GM18517 (cell line): ENCODE results near the gene GNPTAB.
"Not testable (repeated sequence)": the region's sequence is repeated elsewhere in the genome, so short reads cannot be mapped to it uniquely, and the experiment has no call there.

ENCODE experiments used
- ATAC-seq: cut with Tn5 transposase; IDR thresholded peaks from one replicate; pipeline ENCODE4 v1.9.1; 2021; ENCODE audit warnings: mild to moderate bottlenecking, moderate library complexity; ENCODE audit not compliant: unreplicated experiment

GNPTAB gene

DNA sequence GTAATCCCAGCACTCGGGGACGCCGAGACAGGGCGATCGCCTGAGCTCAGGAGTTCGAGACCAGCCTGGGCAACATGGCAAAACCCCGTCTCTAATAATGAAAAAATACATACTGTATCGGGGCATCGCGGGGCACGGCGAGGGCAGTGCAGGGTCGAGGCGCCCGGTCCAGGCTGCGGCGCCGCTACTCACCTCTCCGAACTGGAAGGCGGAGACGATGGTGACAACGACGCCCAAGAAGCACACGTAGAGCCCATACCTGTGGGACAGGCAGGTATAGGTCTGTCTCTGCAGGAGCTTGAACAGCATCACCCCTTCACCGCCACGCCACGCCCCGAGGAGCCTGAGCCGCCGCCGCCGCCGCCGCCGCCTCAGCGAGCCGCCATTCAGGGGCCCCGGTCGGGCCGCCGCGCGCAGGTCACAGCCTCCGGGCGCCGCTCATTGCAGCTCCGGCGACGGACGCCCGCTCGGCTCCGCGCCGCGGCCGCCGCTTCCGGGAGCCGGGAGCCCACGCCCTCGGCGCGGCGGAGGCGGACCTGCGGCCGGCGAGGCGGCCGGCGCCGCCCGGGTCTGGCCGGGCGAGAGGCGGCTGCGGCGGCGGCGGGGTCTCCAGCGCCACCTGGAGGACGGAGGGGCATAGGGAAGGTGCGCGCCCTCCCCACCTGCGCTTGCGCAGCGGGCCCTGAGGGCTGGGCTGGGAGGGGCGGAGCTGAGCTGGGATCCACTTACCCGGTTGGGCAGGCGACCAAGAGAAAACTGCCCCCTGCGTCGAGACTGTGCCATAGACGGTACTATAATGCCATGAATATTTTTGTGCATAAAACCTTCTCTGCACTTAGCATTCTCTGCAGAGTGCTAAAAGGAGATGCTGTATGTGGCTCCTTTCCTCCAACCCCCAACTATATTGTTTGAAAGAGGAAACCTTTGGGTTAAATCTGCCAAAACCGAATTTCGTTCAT, at the start of gene GNPTAB:
GNPTAB (minus strand) TSS at position 593 of the 959 bp plus-strand sequence; CDS start at position 309, 284 bp downstream.
- ATAC-seq, result peak; percentile 87

DNA sequence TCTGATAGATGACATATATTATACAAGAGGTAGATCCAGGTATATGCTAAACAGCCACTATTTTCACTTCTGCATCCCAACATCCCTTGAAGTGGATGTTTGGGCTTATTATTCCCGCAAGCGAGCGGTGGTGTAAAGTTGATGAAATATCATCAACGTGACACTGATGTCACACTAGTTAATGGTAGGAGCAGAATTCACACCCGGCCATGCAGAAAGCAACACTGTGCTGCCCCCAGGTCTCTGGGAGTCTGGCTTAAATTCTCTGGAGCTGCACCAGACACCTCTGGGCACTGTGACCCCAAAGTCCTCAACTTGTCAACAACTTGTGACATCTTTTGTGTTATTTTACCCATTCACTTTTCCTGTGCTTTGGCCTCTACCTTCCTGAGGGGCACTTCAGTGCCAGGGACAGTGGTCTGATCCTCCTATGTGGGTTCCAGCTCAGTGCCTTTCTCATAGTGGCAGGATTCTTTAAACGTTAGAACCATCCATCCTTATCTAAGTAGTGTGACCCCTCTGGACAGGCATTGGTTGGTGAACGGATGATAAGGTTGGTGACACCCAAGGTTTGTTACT, 47.6 kb upstream of the GNPTAB start:
- peak; percentile 26 for ATAC-seq

DNA sequence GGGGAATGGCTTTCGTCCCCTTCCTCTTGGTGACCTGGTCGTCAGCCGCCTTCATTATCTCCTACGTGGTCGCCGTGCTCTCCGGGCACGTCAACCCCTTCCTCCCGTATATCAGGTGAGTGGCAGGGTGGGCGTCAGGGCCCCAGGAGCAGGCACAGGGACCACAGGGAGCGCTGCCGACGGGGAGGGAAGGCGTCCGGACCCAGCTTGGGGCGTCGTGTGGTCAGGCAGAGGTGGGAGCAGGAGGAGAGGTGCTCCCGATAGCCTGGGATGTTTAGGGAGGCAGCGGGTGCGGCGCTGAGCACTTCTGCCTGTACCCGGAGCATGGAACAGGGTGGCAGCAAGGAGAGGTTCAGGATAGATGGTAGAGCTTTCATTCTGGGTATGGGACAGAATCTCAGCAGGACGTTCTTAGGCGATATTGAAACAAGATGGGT, 47.1 kb upstream of the GNPTAB start:
- ATAC-seq, result peak; percentile 18

DNA sequence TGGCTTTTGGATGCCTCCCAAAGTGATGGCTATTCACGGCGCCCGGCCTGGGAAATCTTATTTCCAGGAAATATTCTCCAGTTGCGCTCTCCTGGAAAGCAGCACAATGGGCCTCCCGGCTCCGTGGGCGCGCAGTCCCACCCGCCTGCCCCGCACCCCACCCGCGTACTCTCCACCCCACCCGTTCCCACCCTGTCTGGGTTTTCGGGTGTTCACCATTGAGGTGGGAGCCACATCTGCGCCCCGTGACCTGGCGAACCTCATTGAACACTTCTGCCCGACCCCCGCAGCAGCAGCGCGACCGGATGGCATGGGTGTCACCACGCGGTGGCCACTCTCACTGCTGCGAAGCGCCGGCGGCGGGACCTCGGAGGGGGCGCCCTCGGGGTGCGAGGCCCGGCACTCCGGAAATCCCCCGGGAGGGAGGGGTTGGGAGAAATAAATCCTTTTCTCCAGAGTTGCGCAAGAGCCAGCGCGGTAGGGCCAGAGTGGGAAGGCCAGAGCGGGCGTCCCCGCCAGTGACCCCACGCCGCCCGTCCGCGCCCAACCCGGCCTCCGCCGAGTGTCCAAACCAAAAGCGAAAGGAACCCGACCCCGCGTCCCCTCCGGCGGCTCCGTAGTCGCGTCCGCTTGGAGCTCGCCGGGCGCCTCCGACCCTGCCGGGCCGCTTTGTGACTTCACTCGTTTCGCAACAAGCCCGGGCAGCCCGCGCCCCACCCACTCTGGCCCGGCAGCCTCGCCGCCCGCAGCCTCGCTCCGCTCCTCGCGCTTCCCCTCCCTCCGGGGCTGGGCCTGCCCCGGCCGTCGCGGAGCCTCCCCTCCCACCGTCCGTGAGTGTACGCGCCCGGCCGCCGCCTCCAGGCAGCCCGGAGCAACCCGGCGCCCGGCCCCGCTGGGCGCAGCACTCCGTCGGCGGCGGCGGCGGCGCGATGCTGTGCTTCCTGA, 46.4 kb upstream of the GNPTAB start, which contains the start of gene DRAM1:
DRAM1 (plus strand) TSS at position 720 of the 945 bp plus-strand sequence; CDS start at position 930, 210 bp downstream.
- ATAC-seq, result peak; percentile 80

DNA sequence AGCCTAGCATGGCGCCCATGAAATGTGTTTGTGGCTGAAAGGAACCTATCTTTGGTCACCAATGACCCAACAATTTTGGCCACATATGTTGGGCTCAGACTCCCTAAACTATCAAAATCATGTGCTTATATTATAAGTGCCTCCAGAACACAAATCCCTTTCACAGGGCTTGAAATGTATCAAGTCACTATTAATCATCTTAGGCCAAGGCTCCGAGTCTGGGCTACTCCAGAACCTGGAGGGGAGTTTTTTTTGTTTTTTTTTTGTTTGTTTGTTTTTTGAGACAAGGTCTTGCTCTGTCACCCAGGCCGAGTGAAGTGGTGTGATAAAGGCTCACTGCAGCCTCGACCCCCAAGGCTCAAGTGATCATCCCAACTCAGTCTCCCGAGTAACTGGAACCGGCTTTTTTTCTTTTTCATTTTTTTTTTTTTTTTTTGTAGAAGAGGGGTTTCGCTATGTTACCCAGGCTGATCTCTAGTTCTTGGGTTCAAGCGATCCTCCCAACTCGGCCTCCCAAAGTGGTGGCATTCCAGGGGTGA, 45.6 kb upstream of the GNPTAB start:
- no peak for ATAC-seq

DNA sequence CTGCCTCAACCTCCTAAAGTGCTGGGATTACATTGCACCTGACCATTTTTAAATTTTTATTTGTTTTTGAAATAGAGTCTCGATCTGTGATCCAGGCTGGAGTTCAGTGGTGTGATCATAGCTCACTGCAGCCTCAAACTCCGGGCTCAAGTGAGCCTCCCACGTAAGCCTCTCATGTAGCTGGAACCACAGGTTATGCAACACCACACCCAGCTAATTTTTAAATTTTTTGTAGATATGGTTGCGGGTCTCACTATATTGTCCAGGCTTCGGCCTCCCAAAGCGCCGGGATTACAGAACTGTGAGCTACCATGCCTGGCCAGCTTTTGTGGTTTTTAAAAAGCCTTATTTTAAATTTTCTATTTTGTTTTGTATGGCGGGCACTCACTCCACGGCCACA, 44.4 kb upstream of the GNPTAB start:
- ATAC-seq, result no peak

DNA sequence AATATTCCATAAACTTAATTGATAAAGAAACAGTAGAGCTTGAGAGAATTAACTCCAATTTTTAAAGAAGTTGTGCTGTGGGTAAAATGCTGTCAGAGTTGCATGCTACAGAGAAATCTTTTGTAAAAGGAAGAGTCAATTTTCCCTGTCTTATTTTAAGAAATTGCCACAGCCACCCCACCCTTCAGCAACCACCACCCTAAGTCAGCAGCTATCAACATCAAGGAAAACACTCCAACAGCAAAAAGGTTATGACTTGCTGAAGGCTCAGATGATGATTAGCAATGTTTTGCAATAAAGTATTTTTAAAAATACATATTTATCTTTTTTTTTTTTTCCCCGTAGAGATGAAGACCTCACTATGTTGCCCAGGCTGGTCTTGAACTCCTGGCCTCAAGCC, 40.2 kb upstream of the GNPTAB start:
- no peak for ATAC-seq

DNA sequence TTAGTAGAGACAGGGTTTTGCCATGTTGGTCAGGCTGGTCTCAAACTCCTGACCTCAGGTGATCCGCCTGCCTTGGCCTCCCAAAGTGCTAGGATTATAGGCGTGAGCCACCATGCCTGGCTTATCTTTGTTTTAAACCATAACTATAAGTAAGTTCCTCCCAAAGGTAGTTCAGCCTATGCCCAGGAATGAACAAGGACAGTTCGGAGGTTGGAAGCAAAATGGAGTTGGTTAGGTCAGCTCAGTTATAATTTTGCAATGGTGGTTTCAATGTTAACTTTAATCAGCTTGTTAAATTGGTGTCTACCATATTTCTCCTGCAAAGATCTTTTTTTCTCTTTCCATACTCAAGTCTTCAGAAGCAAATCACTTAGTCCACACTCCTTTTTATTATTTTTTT, 36.9 kb upstream of the GNPTAB start:
- ATAC-seq, result not testable (repeated sequence)

DNA sequence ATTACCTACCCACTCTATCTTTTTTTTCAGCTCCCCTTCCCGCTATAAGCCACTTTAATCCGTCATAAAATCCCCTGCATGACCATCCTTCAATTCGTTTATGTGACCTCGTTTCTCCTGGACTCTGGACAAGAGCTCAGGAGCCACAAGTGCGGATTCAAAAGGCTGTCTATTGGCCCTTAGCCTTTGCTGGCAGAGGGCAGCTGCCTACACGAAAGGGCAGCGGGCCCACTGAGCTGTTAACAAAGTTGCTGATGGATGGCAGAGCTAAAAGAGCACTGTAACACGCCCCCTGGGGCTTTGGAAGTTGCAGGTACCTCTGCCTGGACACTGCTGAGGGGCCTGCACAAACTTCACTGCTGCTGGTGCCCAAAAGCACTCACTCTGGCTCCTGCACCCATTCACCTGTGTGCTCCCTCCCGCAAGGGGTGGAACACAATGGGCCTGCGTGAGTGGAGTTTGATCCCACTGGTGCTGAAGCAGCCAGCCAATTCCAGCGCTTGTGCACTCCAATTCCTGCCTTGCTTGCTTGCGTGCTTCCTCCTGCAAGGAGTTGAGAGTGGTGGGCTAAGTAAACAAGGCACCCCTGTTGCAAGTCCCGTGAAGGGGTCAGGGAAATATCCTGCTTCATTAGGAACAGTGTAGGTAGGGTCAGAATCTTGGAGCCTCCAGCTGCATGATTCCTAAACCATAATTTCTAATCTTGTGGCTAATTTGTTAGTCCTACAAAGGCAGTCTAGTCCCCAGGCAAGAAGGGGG, 36.0 kb upstream of the GNPTAB start:
- ATAC-seq, result no peak

DNA sequence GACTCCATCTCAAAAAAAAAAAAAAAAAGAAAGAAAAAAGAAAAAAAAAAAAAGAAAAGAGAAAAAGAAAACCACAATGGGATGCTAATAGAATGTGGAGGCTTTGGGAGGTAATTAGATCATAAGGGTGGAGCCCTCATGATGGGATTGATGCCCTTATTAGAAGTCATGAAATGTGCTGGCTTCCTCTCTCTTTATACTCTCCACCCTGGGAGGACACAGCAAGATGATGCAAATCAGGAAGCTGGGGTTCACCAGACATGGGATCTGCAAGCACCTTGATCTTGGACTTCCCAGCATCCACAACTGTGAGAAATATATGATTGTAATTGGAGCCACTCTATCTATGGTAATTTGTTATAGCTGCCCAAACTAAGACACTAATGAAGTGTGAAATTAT, 33.2 kb upstream of the GNPTAB start:
- no peak for ATAC-seq

DNA sequence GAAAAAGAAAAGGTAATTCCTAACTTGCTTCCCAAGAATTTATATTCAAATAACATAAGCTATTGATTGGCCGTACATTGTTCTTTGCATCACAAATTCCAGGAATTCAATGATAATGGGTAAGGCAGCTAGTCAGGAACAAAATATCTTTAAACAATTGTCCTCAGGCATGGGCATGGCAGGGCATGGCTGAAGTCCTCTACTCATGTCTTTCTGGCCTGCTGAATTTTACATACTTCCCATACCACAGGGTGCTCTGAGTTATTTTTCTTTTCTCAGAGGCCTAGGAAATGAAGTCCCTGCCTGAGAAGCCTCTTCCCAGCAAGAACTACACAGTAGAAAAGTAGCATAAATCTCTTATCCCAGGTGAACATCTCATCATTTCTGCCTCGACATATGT, 31.5 kb upstream of the GNPTAB start:
- ATAC-seq, result no peak

DNA sequence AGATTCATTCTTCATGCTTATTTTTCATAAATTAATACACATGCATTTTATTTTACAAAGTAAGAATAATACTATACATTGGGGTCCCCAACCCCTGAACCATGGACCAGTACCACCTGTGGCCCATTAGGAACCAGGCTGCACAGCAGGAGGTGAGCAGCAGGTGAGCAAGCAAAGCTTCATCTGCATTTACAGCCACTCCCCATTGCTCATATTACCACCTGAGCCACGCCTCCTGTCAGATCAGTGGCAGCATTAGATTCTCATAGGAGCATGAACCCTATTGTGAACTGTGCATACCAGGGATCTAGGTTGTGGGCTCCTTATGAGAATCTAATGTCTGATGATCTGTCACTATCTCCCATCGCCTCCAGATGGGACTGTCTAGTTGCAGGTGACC, 30.9 kb upstream of the GNPTAB start:
- not testable (repeated sequence) for ATAC-seq

DNA sequence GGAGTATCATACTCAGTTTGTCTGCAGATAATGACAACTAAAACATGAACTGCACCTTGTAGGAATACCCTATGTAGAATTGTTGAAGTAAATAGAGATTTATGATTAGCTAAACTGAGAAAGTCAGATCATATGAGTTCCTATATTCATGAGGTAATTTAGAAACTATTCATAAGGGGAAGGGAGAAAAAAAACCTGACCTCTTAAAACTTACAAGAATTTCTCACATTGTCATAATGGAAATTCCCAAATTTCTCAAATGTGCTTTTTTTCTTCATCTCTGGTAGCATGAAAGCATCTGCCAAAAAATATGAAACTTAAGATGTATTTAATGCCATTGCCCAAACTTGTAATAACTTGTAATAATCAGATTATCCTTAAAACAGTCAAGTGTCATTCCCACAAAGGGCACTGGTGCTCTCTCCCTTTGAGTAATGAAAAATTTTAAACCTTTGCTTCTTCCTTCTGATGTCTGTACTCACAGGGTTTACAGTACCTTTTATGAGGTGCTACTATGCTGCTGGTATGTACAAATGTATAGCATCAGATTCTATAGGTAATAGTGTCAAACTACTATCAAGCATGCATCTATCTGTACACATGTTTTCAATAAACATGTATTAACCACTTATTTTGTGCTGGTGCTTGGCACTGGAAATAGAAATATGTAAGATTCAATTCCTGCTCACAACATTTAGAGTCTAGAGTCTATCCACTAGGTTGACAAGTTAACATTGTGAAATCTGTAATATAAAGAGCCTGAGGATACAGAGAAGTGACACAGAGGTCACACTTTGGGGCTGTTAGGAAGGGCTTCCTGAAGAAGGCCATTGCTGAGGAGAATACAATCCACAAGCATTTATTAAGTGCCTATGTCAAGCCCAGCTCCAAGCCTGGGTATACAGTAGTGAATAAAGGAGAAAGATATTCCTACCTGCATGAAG, 29.2 kb upstream of the GNPTAB start:
- ATAC-seq, result peak; percentile 35

DNA sequence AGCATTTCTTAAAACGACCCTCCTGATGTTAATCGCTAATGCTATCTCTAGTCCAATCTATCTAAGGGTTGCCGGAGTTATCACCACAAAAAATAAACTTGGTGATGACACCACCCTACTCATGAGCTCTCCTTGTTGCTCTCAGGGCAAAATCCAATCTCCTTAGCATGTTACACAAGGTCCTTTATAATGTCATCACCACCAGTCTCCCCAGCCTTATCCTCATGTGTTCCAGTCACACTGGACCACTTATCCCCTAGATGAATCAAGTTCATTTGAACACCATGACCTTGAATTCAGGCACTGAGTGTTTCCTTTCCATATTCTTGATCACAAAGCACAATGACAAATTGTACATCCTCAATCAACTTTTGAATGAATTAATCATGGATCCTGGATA, 27.6 kb upstream of the GNPTAB start:
- ATAC-seq, result no peak

DNA sequence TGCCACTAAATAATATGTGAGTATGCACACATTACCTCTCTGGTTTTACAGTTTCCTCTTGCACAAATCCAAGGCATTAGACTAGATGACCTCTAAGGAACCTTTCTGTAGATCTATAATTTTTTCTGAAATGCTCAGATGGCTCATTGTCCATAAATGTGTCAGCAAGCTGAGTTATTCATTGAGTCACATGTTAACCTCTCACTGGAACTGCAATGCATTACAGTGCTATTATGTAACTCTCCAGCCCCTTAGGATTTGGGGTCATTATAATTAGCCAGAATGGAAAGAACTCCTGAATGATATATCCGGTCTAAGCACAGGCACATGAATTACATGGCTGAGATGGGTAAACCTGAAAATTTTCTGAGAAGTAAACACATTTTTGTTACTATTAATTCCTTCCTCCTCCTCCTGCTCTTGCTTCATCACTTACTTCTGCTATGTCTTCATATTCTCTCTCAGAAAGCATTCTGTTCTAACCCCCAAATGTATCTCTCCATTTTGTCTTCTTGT, 26.3 kb upstream of the GNPTAB start:
- ATAC-seq, result peak; percentile 54

DNA sequence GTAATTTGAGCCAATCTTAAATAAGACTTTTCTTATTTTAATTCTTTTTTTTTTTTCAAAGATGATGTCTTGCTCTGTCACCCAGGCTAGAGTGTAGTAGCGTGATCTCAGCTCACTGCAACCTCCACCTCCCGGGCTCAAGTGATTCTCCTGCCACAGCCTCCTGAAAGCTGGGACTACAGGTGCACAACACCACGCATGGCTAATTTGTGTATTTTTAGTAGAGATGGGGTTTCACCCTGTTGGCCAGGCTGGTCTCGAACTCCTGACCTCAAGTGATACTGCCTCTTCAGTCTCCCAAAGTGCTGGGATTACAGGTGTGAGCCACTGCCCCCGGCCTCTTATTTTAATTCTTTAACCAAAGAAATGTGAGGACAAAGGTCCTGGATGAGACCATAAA, 25.9 kb upstream of the GNPTAB start:
- peak; percentile 20 for ATAC-seq

DNA sequence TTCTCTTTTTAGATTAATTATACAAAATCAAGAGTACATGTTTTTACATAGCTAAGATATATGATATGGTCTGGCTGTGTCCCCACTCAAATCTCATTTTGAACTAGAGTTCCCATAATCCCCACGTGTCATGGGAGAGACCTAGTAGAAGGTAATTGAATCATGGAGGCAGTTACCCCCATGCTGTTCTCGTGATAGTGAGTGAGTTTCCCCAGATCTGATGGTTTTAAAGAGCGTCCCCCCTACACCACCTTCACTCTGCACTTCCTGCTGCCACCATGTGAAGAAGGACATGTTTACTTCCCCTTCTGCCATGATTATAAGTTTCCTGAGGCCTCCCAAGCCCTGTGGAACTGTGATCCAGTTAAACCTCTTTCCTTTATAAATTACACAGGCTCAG, 25.2 kb upstream of the GNPTAB start:
- ATAC-seq, result no peak

DNA sequence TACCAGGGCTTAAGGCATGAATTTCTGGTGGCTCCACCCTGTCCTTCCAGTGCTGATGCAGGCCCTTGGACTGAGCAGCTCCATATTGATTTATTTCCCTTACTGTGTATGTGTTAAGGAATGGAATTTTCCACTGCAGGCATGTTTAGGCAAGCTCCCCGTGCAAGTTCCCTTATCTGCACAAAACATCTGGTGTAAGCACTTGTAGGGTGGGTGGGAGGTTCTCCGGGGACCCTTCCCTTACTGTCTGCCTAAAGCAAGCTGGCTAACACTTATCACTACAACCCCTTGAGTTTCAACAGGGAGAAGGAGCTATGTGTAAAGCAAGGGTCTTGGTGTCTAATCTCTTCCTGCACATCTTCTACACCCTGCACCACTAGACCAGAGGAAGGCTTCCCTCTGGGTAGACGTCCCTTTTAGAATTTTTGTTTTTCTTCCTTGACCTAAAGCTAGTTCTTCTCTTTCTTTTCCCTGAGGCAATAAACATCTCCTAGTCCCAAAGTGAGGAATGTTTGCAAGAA, 24.7 kb upstream of the GNPTAB start:
- ATAC-seq, result no peak
